IPS-18c (cell line): ENCODE results near the gene YEATS2.

Source experiments
- H3K4me3 ChIP-seq: 2 replicates; pipeline ENCODE4 v1.7.0; 2013; ENCODE audit warnings: low read depth, mild to moderate bottlenecking, low read length, moderate library complexity; ENCODE audit not compliant: insufficient read depth
- H3K9me3 ChIP-seq: one replicate; pipeline ENCODE4 v1.6.1; 2013; ENCODE audit warnings: mild to moderate bottlenecking, low read length, moderate library complexity; ENCODE audit not compliant: control insufficient read depth, insufficient read depth

YEATS2 gene

DNA sequence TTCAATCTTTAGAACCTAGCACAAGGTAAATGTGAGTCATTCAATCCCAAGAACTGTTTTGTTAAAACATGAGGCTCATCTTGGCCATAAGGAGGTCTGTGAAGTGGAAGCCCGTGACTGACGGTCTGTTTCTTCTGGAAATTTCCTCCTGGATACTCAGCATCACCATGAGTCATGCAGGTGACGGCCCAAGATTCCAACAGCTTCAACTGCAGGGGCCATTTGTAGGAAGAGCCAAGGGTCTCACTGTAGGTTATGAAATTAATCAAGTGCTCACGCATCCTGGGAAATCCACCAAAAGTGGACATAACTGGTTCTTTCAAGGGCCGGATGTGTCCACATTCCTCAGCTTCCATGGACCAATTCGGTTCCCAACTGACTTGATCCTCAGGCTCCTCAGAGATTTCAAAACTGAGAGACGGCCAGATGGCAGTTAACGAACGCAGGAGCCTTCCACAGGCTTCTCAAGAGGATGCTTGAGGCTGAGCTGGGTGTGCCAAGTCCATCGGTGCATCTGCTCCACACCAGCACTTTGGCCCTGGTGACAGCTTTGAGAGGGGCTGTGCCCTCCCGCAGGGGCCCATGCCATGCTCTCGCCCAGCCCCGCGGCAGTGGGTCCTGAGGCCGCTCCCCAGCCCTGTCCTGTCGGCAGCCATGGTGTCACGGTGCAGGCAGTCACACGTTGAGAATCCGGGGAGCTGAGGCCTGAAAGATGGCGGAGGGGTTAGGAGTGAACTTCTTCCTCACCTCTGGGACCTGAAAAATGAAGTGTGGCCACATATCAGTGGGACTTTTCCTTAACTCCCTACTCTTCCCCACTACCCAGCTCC, 119.3 kb downstream of the YEATS2 start:
- Histone ChIP-seq H3K9me3 (no peaks in the 10 kb centered on the region), H3K4me3 (no peak overlapping the region)

DNA sequence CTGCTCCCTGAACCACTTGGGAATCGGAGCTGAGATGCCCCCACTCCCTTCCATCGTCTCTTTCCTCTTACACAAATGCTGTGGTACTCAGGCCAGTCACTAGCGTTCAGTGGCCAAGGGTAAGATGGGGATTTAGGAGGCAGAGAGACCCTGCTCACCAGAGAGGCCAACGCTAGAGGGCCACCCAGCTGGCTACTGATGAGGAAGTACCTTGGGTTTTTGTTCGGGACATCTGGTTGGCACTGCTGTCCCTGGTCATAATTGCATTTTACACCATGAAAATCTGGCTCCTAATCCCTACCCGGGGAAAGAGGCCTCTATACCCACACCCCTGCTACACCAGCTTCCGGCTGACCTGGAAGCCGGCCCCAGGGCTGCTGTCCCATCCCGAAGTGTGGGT, 120.0 kb downstream of the YEATS2 start:
- no peaks in the 10 kb centered on the region for H3K9me3 ChIP-seq
- H3K4me3 ChIP-seq: no peak overlapping the region

DNA sequence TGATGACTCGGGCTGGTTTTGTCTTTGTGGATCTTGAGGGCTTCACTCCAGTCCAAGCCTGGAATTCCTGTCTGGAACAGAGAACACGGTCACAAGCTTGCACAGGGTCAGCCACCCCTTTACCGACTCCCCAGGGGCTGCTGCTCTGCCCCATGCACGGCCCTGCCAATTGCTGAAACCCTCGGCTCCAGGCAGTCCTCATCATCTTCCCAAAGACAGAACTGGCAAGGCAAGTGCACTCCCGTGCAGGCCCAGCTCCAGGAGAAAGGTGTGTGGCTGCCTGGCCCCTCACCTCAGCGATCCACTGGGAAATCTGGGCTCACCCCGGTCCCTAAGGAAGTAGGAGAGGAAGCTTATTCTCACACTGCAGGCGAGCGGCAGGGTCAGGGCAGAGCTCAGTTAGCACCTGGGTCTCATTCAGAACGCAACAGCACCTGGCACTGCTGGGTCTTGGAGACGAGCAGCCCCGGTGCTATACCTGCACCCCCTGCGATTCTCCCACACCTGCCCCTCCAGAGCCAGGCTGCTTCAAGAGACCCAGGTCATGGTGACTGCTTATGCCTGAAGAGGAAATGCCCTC, 120.5 kb downstream of the YEATS2 start:
- Histone ChIP-seq H3K4me3 (no peak overlapping the region), H3K9me3 (no peaks in the 10 kb centered on the region)

DNA sequence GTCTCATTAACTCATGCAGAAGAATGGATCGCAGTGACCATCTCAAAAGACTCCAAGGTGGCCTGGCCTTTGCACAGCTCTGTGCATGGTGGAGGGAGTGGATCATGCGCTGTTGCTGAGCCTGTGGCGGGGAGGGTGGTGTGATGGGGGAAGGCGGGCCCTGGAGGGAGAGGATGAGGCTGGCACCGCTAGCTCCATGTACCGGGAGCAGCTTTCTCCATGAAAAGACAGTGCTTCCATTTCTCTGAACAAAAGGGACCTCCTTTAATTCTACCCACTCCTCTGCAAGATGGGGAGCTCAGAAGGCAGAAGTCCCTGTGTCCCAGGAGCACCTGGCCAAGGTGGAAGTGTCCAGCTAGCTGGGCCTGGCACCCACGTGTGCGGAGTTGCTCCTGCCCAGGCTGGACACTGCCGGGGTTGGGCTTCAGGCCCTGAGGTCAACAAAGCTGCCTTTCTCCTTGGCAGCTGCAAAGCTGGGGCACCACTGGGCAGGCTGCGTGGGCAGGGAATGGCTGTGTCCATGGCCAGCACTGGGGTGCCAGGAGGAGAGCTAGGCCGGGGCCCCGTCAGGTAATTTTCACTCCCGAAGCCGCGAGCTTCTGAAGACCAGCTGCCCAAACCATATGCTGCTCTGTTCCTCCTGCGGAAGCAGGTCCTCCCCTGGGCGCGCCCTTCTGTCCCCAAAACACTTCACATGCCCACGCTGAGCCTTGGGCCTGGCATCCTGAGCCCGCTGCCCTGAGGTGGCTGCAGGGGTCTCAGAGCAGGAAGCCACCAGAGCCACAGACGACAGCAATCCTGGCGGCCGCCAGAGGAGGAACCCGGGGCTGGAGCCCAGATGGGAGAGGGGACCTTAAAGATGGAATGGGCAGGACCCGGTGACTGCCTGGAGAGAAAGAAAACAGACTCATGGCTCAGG, 121.4 kb downstream of the YEATS2 start:
- H3K9me3 ChIP-seq: no peaks in the 10 kb centered on the region
- no peak overlapping the region for H3K4me3 ChIP-seq

DNA sequence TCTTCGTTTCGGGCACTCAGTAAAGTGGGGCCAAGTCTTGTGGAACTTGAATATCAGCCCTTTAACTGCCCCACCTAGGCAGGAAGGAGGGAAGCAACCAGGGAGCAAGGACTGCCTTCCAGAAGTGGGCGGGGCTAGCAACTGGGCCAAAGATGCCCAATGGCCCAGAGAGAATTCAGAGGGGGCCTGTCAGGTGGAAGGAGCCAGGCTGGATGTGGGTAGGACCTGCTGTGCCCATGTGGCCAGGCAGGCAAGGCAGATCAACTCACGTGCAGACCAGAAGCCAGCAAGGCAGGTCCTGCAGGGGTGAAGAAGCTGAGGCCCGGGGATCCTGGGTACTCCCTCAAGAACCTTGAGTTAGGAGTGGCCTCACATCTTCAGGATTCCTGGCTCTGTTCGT, 122.2 kb downstream of the YEATS2 start:
- no peaks in the 10 kb centered on the region for H3K9me3 ChIP-seq
- H3K4me3 ChIP-seq: no peak overlapping the region

DNA sequence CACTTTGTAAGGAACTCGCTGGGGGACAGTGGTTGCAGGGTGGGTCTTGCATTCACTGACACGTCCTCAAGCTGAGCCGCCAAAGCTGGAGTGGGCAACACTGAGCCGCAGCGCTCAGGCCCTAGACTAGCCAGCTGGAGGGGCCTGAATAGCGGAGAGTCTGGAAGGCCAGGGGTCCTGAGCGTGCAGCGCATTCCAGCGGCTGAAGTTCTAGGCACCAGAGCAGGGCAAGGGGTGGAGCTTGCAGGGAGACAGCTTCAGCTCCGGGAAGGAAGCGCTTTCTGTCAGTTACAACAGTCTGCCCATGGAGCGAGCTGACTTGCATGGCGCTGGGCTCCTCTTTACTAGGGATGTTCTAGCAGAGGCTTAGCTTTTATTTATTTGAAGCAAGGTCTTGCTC, 125.0 kb downstream of the YEATS2 start:
- no peak overlapping the region for H3K4me3 ChIP-seq
- peaks cover 2% of the 10 kb centered on the region for H3K9me3 ChIP-seq

DNA sequence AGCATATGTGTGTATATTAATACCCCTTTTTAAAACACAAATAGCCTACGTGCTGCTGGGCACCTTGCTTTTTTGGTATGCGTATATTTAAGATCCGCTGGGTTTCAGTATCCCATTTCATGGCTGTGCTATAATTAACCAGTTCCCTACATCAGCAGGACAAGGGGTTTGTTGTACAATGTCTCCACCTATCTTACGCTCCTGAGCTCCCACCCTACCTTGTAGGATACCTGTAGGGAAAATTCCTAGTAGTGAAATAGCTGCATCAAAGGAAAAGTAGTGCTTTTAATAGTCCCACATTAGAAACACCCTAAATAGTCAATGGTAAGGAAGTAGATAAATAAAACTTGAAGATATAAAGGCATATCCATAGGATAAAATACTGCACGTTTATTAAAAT, 126.4 kb downstream of the YEATS2 start:
- Histone ChIP-seq H3K9me3 (peaks cover 2% of the 10 kb centered on the region), H3K4me3 (no peak overlapping the region)

DNA sequence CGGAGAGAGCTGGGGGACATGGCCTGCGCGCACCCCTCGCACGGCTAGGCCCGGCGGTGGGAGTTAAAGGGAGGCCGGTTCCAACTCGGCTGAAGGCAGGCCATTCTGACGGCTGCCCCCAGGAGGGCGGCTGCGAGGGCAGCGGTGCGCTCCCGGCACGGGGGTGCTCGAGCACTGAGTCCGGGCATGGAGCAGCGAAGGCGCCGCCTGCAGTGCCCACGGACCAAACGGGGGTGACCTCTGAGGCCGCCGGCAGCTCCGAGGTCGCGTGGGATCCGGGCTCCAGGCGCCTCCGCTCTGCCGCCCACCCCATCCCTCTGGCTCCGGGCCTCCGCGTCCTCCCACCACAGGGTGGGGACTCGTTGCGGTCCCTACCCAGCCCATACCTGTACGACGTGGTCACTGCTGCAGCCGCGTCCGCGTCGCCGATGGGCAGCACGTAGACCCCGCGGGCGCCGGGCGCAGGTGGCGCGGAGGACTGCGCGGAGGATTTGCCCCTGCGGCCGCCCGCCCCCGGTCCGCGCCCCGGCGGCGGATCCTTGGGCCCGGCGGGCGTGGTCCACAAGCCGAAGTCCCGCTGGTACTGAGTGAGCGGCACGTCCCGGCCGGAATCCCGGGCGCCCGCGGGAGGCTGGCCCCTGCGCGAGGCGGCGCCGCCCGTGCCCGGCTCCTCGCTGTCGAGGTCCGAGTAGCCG, 127.3 kb downstream of the YEATS2 start:
- H3K4me3 ChIP-seq: peak overlapping the region; percentile 75
- peaks cover 2% of the 10 kb centered on the region for H3K9me3 ChIP-seq

DNA sequence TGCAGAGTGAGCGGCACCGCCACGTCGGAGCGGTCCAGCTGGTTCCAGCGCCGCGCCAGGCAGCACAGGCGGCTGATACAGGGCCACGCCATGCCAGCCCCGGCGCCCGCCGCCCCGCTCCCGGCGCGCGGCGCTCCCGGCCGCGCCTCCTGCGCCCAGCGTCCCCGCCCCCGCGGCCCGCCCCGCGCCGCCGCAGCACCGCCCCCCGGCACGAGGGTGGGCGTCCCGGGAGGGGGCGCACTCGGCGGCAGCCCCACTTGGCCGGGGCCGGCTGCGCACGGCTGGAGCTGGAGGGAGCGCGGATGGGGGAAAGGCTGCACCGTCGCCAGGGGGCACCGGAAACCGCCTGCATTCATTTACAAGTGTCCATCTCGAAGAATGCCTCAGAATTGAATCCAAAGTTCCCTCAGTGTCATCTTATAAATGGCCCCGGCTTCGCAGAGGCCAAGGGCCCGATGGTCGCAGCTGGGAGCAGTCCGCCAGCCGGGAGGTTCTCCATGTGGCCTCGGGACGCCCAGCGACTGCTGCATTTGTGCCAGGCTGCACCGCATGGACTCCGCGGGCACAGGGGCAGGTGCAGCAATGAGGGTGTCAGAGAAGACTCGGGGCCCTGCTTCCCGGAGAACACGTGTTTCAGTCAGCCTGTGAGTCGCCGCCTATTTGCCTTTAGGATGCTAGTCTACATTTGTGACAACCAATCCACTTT, 128.0 kb downstream of the YEATS2 start, which contains the start of gene MAP6D1:
MAP6D1 (minus strand) TSS at position 122 of the 706 bp plus-strand sequence; CDS start at position 92, 30 bp downstream.
- H3K4me3 ChIP-seq: peak within 1 kb of the TSS; percentile 75
- peaks cover 2% of the 10 kb centered on the region for H3K9me3 ChIP-seq

DNA sequence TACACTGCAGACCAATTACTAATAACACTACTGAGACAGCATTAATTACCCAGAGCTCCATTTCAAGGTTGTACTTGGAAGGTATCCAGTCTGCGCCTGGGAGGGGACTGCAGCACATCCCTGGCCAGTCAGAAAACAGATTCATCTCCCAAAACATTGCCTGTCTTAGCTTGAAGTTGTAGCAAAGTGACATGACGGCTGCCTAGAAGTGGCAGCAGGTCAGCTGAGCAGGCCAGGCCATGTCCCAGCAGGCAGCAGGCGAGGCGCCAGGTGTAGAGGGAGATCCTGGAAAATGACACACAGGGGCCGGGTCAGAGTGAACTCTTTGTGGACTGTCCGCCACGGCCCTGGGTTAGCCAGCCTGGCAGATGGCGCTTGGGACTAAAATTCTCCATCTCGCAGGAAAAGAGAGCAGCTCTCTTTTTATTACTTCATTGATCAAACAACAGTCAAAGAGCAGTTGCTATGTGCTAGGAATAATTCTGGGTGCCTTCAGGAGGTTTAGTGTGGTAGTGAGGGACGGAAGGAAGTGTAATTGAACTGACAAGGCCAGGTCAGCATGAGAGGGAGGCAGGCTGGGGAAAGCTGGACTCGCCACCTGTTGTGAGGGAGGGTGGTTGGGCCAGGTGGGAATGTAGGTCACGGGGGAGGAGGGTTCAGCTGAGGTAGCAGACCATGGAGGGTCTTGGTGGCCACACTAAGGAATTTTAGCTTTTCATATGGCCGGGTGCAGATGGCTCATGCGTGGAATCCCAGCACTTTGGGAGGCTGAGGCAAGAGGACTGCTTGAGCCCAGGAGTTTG, 129.1 kb downstream of the YEATS2 start:
- H3K9me3 ChIP-seq: peaks cover 2% of the 10 kb centered on the region
- no peak overlapping the region for H3K4me3 ChIP-seq

DNA sequence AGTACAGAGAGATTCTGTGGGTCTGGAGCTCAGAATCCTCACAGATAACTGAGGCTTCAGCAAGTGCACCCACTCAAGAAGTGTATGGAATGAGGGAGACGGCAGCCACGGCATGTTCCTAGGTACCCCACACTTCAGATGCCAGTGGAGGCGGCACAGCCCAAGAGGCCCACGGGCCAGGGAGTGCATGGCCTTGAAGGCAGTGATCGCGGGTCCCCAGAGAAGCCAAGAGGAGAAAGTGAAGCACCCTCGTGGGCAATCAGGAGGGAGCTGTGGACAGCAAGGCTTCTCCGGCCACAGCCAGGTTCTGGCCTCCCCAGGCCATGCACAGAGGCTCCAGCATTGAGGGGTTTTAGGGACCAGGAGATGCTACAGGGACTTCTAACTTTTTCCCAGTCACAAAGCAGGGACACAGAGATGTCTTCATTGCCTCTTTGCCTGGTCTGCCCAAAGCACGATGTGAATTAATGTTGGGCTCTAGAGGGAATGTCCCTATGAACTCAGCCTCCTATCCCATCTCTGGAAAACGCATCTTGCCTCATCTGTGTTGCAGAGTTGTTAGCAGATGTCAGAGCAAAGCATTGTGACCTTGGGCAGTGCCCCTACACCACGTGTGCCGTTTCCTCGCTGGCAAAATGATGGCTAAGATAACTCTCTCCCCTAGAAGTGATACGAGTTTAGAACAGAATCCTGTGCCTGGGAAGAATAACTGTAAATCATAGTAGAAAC, 130.4 kb downstream of the YEATS2 start:
- Histone ChIP-seq H3K4me3 (no peak overlapping the region), H3K9me3 (peaks cover 2% of the 10 kb centered on the region)

DNA sequence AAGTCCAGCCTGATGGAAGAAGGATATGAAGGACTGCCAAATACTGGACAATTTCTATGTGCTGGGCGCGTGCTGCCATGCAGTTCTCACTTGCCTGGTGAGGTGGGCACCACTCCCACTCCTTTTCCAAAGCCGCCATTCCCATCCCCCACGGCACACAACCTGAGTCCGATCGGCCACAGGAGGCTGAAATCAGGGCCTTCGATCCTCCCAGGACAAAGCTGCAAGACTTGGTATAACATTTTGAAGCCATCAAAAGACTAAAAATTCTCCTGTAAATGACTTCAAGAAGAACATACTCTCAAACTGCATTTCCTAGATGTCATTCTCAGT, 130.9 kb downstream of the YEATS2 start:
- Histone ChIP-seq H3K4me3 (no peak overlapping the region), H3K9me3 (peaks cover 2% of the 10 kb centered on the region)

DNA sequence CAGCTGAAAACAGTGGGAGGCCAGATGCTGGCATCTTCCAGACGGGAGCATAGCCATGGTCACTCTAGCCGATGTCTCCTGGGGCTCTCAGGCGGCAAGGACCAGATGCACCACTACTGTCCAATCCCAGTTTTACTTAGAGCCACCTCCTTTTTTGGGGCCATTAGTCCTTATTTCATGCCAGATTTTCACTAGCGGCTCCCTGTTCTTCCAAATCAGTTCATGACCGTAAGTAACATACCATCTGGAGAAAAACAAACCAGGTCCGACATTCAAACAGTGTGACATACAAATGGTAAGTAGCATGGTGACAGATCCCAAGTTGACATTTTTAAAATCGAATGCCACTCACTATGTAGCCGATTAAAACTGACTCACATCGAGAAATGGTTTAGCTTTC, 131.9 kb downstream of the YEATS2 start:
- Histone ChIP-seq H3K4me3 (no peak overlapping the region), H3K9me3 (peaks cover 2% of the 10 kb centered on the region)

DNA sequence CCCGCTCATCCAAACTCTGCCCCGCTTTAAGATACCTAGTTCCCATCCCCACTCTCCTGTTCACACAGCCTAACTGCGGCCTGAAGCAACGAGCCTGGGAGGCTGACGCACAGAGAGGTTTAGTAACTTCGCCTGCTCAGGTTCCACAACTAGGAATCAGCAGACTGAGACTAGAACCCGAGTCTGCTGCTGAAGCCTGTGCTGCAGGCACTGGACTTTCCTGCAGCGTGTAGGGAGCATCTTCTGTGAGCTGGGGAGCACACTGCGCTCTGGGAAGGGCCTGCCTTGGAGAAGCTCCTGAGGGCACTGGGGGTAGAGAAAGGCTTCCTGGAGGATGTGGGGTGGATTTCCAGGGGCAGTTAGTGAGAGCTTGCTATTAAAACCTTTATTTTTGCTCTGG, 132.6 kb downstream of the YEATS2 start:
- H3K4me3 ChIP-seq: no peak overlapping the region
- H3K9me3 ChIP-seq: peaks cover 2% of the 10 kb centered on the region

DNA sequence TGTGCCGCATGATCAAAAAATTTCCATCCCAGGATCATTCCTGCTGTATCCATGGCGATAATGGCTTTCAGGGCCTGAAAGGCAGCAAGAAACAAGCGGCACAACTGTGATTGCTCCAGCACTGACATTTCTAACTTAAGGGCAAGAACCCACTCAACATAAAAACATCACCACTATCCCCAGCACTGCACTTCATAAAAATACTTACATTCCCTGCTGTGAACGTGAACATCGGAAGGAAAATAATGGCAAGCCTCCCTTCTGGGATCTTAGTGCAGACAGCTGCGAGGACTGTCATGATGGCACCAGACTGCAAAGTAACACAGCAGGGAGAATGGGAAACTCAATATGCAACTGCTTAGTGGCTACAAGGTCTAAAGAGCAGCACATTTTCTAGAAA, 135.9 kb downstream of the YEATS2 start:
- peaks cover 2% of the 10 kb centered on the region for H3K9me3 ChIP-seq
- H3K4me3 ChIP-seq: no peak overlapping the region
